Motor neuron (in vitro differentiated cells): ENCODE results near the gene FAM50A. TPM values are rescaled to one million over a fixed set of nuclear protein-coding genes. Genes with fewer than 3 reads are reported as not detected.

ENCODE experiments used
- ATAC-seq, 8 experiments: fragments of 200-7000 bp; cut with Tn5 transposase; replicated peaks in 6 of 8; 2 replicates each; pipeline ENCODE4 v1.8.0; 2021; ENCODE audit warnings: mild to moderate bottlenecking in 8 of 8, moderate library complexity in 8 of 8
- H3K27ac ChIP-seq, 2 donors: fragments of 250-450 bp; sonication (Bioruptor Pico); 2 replicates each; pipeline ENCODE4 v1.9.0; 2021; ENCODE audit warnings: antibody characterized with exemption in 2 of 2, mild to moderate bottlenecking in 2 of 2, moderate library complexity in 1 of 2
- H3K4me1 ChIP-seq, 2 donors: fragments of 250-450 bp; sonication (Bioruptor Pico); replicated peaks in 1 of 2; 2 replicates each; pipeline ENCODE4 v1.6.1; 2021; ENCODE audit warnings: antibody characterized with exemption in 2 of 2, mild to moderate bottlenecking in 2 of 2, moderate library complexity in 1 of 2
- H3K4me3 ChIP-seq, 5 donors: fragments of 250-450 bp; sonication (Bioruptor Pico); 2 replicates each; pipeline ENCODE4 v1.9.0; 2021; ENCODE audit warnings: antibody characterized with exemption in 5 of 5, mild to moderate bottlenecking in 5 of 5, moderate library complexity in 4 of 5
- WGBS, 10 experiments: fragments of 450-650 bp; shearing (Covaris generic); methylation state at CpG; one replicate each; pipeline ENCODE4 v1.0.0; 2022; 5-methylcytosine and 5-hydroxymethylcytosine counted together
- in situ Hi-C, 9 experiments: fragments of 400-800 bp; cut with MboI; loops; one replicate each; pipeline ENCODE4 v1.15.0; 2021; ENCODE audit warnings: low sequenced_read_pairs in 9 of 9, low pct_unique_long_range_greater_than_20kb in 2 of 9; ENCODE audit not compliant: unreplicated experiment in 9 of 9
- total RNA-seq, 8 experiments: library from RNA; unstranded; fragments of 300-600 nt; gene quantifications; 2 replicates each; pipeline versions ENCODE4 v1.2.3 to v1.2.4, GENCODE V29; 2022

FAM50A gene
- total RNA-seq, 8 experiments from 2014 or later, result 52.4 to 127 (median 74.5) TPM

DNA sequence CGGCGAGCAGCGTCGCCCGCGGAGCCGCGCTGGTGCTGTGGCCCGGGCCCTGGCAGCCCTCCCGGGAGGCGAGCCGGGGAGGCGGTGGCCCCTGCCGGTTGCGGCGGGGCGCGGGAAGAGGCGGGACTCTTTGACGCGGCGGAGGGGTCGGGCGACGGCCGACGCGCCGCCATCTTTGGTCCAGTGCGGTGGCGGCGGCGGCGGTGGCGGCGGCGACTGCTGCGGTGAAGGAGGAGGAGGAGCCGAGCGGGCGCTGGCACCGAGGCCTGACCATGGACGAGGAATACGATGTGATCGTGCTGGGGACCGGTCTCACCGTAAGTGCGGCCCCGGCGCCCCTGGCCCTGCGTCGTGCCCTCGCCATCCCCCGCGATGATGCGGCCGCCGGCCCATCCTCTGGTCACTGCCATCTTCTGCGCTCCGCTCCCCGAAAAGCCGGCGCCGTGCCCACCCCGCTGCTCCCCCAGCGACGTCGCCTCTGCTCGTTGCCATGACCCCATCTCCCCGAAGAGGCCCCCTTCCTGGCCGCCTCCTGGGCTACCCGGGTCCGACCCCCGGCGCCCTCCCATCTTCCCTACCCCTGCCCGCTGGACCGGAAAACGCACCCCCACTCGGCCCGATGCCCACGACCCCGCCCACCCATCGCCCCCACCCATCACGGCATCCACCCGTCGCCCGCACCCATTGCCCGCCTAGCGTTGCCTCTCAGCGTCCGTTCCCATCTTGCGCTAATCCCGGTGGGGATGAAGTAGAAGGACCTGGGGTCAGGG is 6.8 kb upstream of the FAM50A start, which contains the start of gene GDI1:
TSS of gene GDI1 (plus strand) at position 172 of the 770 bp plus-strand sequence. CDS start at position 273, 101 bp downstream.
- Histone ChIP-seq H3K4me3 (peak within 1 kb of the TSS; percentile 72 to 95 (median 88)), H3K27ac (peak within 1 kb of the TSS; percentile 100), H3K4me1 (peaks cover 2 to 16% of the 10 kb centered on the region in 2 donors)
- 0% methylated on average over 2 of the region's 93 CpGs; no CpG with 5 or more reads in 9 of the 10 experiments for WGBS, 10 experiments
- in situ Hi-C loops, result no loop called here
- ATAC-seq, result peak; percentile 53 to 78 (median 66)

DNA sequence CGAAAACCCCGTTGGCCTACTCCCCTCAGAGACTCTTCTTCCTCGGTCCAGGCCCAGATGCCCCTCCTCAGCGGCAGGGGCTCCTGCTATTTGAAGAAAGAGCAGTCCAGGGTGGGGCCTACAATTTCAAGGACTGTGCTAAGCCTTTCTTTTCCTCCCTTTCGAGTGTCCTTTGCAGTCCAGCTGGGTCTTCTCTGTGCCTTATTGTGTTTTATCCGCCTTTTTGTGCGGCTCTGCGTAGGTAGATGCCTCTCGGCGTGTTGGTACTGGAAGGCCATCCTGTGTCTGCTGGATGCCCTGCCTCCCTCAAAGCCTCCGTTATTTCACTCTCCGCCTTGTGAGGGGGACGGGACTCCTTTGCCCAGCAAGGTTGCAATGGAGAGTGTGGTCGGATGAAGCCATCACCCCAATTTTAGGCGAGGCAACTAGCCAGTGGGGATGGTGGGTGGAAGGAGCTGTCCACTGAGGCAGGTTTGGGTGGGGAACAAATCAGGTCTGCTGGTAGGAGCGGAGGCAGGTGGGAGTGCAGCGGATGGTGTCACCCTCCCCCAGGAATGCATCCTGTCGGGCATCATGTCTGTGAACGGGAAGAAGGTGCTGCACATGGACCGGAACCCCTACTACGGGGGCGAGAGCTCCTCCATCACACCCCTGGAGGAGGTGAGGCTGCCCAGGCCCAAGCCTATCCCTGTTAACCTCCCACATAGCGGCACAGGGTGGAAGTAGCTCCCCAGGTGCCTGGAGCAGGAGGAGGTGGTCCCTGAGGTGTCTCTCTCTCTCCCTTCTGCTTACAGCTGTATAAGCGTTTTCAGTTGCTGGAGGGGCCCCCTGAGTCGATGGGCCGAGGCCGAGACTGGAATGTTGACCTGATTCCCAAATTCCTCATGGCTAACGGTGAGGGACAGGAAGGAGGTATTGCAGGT is 5.7 kb upstream of the FAM50A start:
- Histone ChIP-seq H3K27ac (peak overlapping the region; percentile 100), H3K4me1 (peaks cover 4 to 16% of the 10 kb centered on the region in 2 donors), H3K4me3 (peak overlapping the region; percentile 72 to 95 (median 88))
- in situ Hi-C loops, result no loop called here
- 0 to 53% (median 30%) methylated on average over 1 to 9 of the region's 28 CpGs; no CpG with 5 or more reads in 6 of the 10 experiments for WGBS, 10 experiments
- ATAC-seq, result peak in 1 of 8 experiments; percentile 9

DNA sequence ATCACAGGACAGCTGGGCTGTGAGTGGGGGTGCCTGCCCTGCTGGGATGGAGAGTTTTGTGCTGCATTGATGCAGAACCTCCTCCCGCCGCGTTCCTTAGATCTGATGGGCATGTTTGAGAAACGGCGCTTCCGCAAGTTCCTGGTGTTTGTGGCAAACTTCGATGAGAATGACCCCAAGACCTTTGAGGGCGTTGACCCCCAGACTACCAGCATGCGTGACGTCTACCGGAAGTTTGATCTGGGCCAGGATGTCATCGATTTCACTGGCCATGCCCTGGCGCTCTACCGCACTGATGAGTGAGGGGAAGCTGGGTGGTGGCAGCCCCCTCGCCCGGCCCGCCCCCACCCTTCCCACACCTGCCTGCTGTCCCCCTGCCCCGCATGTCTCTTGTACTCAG is 4.1 kb upstream of the FAM50A start:
- peaks cover 7 to 20% of the 10 kb centered on the region in 2 donors for H3K4me1 ChIP-seq
- ATAC-seq, result no peak
- WGBS, 10 experiments, result 70 to 100% (median 100%) methylated on average over 1 to 11 of the region's 18 CpGs; no CpG with 5 or more reads in 7 of the 10 experiments
- H3K4me3 ChIP-seq, result no peak overlapping the region
- in situ Hi-C loops, result no loop called here
- H3K27ac ChIP-seq, result no peak overlapping the region

DNA sequence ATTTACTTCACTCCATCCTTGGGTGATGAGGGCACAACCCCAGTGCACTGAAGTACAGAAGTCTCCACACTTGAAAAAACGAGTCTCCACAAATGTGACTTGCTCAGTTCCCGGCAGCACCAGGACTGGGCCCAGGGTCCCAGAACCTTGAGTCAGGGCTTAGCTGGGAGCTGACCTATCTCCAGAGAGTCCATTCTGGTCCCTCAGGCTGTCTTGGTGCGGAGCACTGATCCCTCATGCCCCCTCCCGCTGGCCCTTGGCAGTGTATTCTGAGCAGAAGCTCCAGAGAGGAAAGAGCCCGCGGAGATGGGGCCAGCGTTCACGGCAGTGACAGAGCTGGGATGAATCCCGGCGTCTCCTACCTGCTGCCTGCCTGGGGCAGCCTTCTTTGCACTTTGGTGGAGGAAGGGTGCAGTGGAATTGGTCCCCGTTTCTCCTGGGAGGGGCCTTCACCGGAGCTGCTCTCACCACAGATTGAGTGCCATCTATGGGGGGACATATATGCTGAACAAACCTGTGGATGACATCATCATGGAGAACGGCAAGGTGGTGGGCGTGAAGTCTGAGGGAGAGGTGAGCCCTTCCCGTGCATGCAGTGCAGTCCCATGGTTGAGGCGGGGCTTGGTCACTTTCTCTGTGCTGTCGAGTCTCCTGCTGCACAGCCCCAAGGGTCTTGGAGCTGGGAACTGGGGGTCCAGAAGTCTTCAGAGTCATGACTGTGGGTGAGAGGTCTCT is 3.2 kb upstream of the FAM50A start:
- Histone ChIP-seq H3K4me1 (peaks cover 7 to 22% of the 10 kb centered on the region in 2 donors), H3K27ac (no peak overlapping the region), H3K4me3 (no peak overlapping the region)
- WGBS, 10 experiments, result 60 to 68% (median 63%) methylated on average over 1 to 8 of the region's 17 CpGs; no CpG with 5 or more reads in 7 of the 10 experiments
- in situ Hi-C loops, result no loop called here
- no peak for ATAC-seq

DNA sequence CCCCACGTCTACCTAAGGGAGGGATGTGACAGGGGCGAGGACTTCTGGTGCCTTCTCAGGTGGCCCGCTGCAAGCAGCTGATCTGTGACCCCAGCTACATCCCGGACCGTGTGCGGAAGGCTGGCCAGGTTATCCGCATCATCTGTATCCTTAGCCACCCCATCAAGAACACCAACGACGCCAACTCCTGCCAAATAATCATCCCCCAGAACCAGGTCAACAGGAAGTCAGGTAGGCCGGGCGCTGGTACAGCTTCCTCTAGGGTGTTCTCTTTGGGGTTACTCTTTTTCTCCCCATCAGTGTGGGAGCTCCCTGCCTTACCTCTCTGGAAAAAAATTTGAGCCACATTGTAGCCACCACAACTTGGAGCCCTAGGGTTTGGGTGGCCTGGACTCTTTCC is 2.4 kb upstream of the FAM50A start:
- Histone ChIP-seq H3K4me1 (peaks cover 7 to 17% of the 10 kb centered on the region in 2 donors), H3K27ac (no peak overlapping the region), H3K4me3 (no peak overlapping the region)
- ATAC-seq, result no peak
- WGBS, 10 experiments, result no CpG with 5 or more reads among the region's 11 CpGs
- in situ Hi-C loops, result no loop called here

DNA sequence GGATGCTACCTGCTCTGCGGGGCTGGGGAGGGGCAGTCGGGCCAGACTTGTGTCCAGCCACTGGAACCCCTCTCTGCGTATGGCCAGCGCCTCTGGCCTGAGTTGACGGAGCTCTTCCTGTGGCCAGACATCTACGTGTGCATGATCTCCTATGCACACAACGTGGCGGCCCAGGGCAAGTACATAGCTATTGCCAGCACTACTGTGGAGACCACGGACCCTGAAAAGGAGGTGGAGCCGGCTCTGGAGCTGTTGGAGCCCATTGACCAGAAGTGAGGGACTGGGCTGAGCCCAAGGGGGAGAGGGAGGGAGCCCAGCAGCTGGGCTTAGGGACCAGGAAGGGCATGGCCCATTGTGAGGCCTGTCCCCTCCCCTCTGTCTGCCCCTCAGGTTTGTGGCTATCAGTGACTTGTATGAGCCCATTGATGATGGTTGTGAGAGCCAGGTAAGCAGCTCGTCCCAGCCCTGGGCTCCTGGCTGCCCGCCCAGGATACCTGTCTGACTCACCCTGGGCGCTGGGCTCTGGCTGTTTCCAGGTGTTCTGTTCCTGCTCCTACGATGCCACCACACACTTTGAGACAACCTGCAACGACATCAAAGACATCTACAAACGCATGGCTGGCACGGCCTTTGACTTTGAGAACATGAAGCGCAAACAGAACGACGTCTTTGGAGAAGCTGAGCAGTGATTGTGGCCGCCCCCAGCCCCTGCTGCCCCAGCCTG is 1.8 kb upstream of the FAM50A start:
- ATAC-seq, result no peak
- in situ Hi-C loops, result no loop called here
- 53 to 100% methylated on average over 2 to 3 of the region's 21 CpGs; no CpG with 5 or more reads in 8 of the 10 experiments for WGBS, 10 experiments
- Histone ChIP-seq H3K4me3 (no peak overlapping the region), H3K27ac (no peak overlapping the region), H3K4me1 (peaks cover 7 to 17% of the 10 kb centered on the region in 2 donors)

DNA sequence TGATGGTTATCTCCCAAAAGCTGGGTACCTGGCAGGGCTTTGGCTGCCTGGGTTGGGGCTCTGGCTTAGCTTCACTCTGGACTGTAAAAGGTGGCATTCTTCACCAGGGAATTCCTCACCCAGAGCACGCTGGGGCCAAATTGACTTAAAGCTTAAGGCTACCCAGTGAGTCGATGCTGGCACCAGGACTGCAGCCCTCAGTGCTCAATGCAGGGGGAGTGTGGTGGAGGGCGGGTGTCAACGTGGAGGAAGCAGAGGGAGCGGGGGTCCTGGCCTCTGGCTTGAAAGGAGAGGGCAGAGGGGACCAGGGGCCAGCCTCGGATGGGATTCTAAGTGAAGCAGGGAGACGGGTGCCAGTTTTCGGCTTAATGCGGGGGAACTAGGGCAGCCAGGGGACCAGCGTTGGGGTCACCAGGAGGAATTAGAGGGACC is 446 bp upstream of the FAM50A start:
- Histone ChIP-seq H3K4me3 (peak overlapping the region; percentile 56 to 99 (median 70)), H3K27ac (peak overlapping the region; percentile 84 to 86), H3K4me1 (peaks cover 7 to 16% of the 10 kb centered on the region in 2 donors)
- in situ Hi-C loops, result no loop called here
- 31% methylated on average over 3 of the region's 10 CpGs; no CpG with 5 or more reads in 9 of the 10 experiments for WGBS, 10 experiments
- peak; percentile 5 to 54 (median 50) for ATAC-seq

DNA sequence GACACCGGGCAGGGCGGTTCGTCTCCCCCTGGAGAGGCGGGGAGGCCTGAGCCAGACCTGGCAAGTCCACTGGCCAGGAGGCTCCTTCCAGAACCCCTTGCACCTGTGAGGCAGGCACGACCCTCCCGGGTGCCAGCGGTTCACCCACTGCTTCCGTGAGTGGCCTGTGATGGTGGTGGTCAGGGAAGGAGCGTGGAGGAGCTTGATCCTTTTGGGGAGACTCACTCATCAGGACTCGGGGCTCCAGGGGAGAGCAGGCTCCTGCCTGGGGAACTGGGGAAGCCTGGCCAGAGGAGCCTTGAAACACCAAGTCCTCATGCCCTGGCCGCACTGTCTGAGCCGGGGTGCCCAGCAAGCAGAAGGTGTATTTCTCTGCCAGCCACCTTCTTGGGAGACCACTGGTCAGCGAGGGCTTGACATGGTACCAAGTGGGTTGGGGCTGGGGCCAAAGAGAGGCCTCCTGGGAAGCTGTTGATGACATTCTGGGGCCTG is 860 bp downstream of the FAM50A start:
- ATAC-seq, result peak in 2 of 8 experiments; percentile 7 to 14
- peak overlapping the region; percentile 56 to 99 (median 70) for H3K4me3 ChIP-seq
- peaks cover 5 to 9% of the 10 kb centered on the region in 2 donors for H3K4me1 ChIP-seq
- WGBS, 10 experiments, result 70% methylated on average over 2 of the region's 13 CpGs; no CpG with 5 or more reads in 9 of the 10 experiments
- H3K27ac ChIP-seq, result peak overlapping the region; percentile 84 to 86
- in situ Hi-C loops, result no loop called here

DNA sequence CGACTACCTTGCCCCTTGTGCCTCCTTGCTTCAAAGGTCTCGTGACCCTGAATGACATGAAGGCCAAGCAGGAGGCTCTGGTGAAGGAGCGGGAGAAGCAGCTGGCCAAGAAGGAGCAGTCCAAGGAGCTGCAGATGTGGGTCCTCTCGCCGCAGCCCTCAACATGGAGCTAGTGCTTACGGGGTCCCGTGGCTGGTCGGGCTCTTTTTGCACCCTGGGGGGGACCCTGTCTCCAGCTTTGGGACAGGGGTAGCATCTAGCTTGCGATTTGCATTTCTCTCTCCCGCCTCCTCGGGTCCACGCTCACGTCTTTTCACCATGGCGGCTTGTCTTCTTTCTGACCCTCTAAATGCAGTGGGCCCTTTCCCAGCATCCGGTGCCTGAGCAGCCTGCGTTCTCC is 1.8 kb downstream of the FAM50A start:
- in situ Hi-C loops, result no loop called here
- WGBS, 10 experiments, result 60 to 80% methylated on average over 2 of the region's 16 CpGs; no CpG with 5 or more reads in 8 of the 10 experiments
- H3K27ac ChIP-seq, result no peak overlapping the region
- H3K4me1 ChIP-seq, result peaks cover 5 to 9% of the 10 kb centered on the region in 2 donors
- H3K4me3 ChIP-seq, result no peak overlapping the region
- no peak for ATAC-seq

DNA sequence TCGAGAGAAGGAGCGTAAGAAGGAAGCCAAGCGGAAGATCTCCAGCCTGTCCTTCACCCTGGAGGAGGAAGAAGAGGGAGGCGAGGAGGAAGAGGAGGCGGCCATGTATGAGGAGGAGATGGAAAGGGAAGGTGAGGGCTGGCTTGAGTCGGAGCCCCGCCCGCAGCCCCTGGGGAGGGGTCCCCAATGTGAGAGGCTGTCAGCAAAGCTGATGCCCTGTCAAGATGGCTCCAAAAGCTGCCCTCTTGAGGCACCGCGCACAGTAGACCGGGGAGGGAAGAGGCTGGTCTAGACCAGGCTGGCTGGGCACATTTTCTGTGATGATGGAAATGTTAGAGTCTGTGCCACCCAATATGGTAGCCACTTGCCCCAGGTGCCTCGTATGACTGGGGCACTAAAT is 2.5 kb downstream of the FAM50A start:
- H3K4me1 ChIP-seq, result peaks cover 5 to 9% of the 10 kb centered on the region in 2 donors
- no peak for ATAC-seq
- in situ Hi-C loops, result no loop called here
- no peak overlapping the region for H3K4me3 ChIP-seq
- no peak overlapping the region for H3K27ac ChIP-seq
- WGBS, 10 experiments, result 70 to 100% methylated on average over 2 of the region's 12 CpGs; no CpG with 5 or more reads in 8 of the 10 experiments

DNA sequence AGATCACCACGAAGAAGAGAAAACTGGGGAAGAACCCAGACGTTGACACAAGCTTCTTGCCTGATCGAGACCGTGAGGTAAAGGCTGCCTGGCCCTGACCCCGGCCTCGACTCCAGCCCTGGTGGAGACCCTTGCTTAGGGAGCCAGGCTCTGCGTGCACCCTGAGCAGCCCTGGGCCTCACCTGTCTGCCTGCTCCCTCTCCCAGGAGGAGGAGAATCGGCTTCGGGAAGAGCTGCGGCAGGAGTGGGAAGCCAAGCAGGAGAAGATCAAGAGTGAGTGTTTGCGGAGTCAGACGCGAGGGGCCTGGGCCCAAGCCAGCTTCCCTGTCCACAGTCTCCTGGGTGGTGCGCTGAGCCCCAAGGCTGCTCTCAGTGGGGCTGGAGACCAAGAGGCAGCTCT is 4.5 kb downstream of the FAM50A start:
- no peak overlapping the region for H3K4me3 ChIP-seq
- H3K27ac ChIP-seq, result no peak overlapping the region
- 34 to 80% methylated on average over 1 to 4 of the region's 14 CpGs; no CpG with 5 or more reads in 8 of the 10 experiments for WGBS, 10 experiments
- in situ Hi-C loops, result no loop called here
- ATAC-seq, result no peak
- peaks cover under 1 to 6% of the 10 kb centered on the region in 2 donors for H3K4me1 ChIP-seq

DNA sequence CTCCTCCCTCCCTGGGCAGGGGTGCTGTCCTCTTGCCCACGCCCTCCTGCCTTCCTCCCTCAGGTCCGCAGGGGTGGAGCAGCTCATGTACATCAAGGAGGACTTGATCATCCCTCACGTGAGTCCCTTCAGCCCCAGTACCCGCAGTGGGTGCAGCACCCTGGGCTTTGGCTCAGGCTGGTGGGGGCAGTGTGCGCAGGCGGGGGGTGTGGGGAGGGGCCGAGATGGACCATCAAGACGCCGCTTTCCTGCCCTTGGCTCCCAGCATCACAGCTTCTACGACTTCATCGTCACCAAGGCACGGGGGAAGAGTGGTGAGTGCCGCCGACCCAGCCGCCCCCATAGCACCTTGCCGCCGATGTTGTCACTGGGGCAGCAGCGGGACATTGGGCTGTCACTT is 5.7 kb downstream of the FAM50A start:
- WGBS, 10 experiments, result 69% methylated on average over 3 of the region's 18 CpGs; no CpG with 5 or more reads in 9 of the 10 experiments
- peaks cover 0 to 6% of the 10 kb centered on the region in 2 donors for H3K4me1 ChIP-seq
- H3K27ac ChIP-seq, result no peak overlapping the region
- in situ Hi-C loops, result no loop called here
- H3K4me3 ChIP-seq, result no peak overlapping the region
- ATAC-seq, result no peak
